Activated naive CD8-positive, alpha-beta T cell treated with anti-CD3 and anti-CD28 coated beads, Interleukin-2, amount 10 ng/mL, durations not matched to agents 7 days and 5 days (primary cell): ENCODE results near the gene TMEM141. TPM values are rescaled to one million over a fixed set of nuclear protein-coding genes. Genes with fewer than 3 reads are reported as not detected.
"Not testable (repeated sequence)": the region's sequence is repeated elsewhere in the genome, so short reads cannot be mapped to it uniquely, and the experiment has no call there.

ENCODE experiments used
- ATAC-seq: fragments of 150-1000 bp; cut with Tn5 transposase; one replicate; pipeline ENCODE4 v1.10.0; 2021; ENCODE audit warnings: low read depth, moderate library complexity
- POLR2A ChIA-PET: fragments of 350-600 bp; sonication (Branson Sonifier 250); formaldehyde crosslinking; loops from one replicate; lab custom pipeline; 2021; ENCODE audit warnings: antibody characterized with exemption; lab: Charles Lee
- DNase-seq: peaks from one replicate; pipeline ENCODE4 v3.0.0; 2021
- H3K27ac Mint-ChIP-seq: one replicate; pipeline ENCODE4 v1.8.0; 2022; ENCODE audit warnings: mild to moderate bottlenecking, mixed read lengths
- H3K27me3 Mint-ChIP-seq: one replicate; pipeline ENCODE4 v1.8.0; 2022; ENCODE audit warnings: mild to moderate bottlenecking, moderate library complexity, mixed read lengths
- H3K36me3 Mint-ChIP-seq: one replicate; pipeline ENCODE4 v1.8.0; 2021; ENCODE audit warnings: mild to moderate bottlenecking, mixed read lengths
- H3K4me1 Mint-ChIP-seq: one replicate; pipeline ENCODE4 v1.8.0; 2021; ENCODE audit warnings: mixed read lengths
- H3K4me3 Mint-ChIP-seq: one replicate; pipeline ENCODE4 v1.8.0; 2022; ENCODE audit warnings: mild to moderate bottlenecking, moderate library complexity, mixed read lengths
- H3K9me3 Mint-ChIP-seq: one replicate; pipeline ENCODE4 v1.8.0; 2021; ENCODE audit warnings: mixed read lengths
- total RNA-seq, 2 experiments: library from RNA; stranded (reverse); gene quantifications; one replicate each; pipeline ENCODE4 v1.2.3, GENCODE V29; 2021

Gene TMEM141
- total RNA-seq, 2 experiments from 2014 or later = 37.5 to 43.6 TPM

GRCh38 chr9:136835932-136836904 is 45.1 kb downstream of the TMEM141 start:
- no peaks in the 10 kb centered on the region for H3K4me1 Mint-ChIP-seq
- POLR2A ChIA-PET = interaction anchor here (0.5 kb wide), 1 partner anchor 130 kb away, joined by 4 read pairs; no protein-coding TSS in a partner anchor

DNA sequence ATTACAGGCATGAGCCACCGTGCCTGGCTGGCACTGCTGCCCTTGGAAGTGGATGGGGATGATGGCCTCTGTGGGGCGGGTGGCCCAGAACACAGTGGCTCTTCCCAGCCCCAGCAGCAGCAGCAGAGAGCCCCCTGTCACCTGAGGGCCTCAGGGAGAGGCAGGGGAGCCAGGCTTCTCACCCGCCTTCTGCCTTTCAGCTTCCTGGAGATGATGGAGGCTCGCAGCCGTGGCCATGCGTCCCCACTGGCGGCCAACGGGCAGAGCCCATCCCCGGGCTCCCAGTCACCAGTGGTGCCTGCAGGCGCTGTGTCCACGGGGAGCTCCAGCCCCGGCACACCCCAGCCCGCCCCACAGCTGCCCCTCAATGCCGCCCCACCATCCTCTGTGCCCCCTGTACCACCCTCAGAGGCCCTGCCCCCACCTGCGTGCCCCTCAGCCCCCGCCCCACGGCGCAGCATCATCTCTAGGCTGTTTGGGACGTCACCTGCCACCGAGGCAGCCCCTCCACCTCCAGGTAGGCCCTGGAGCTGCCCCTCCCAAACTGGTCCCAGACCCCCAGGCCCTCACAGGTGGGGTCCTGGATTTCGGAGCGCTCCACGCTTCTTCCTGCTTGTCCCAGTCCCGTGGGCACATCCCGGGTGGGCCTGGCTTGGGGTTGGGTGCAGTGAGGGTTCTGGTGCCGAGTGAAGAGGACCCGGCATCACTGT is 46.2 kb downstream of the TMEM141 start:
- H3K27ac Mint-ChIP-seq = no peak overlapping the region
- H3K36me3 Mint-ChIP-seq = peaks cover 2% of the 10 kb centered on the region
- no peaks in the 10 kb centered on the region for H3K27me3 Mint-ChIP-seq
- H3K4me3 Mint-ChIP-seq = no peak overlapping the region
- ATAC-seq (no peak), DNase-seq (no peak)
- POLR2A ChIA-PET = no interaction called here
- no peaks in the 10 kb centered on the region for H3K9me3 Mint-ChIP-seq
- peaks cover 2% of the 10 kb centered on the region for H3K4me1 Mint-ChIP-seq

More at GRCh38 chr9:136835932-136836904, 45.1 kb downstream of the TMEM141 start:
- H3K4me3 Mint-ChIP-seq = no peak overlapping the region
- ATAC-seq (no peak), DNase-seq (no peak)
- H3K9me3 Mint-ChIP-seq = no peaks in the 10 kb centered on the region
- H3K27me3 Mint-ChIP-seq = no peaks in the 10 kb centered on the region
- peaks cover 2% of the 10 kb centered on the region for H3K36me3 Mint-ChIP-seq
- H3K27ac Mint-ChIP-seq = no peak overlapping the region

- H3K27me3 Mint-ChIP-seq, H3K4me1 Mint-ChIP-seq, H3K9me3 Mint-ChIP-seq, DNase-seq, ATAC-seq, H3K4me3 Mint-ChIP-seq, H3K27ac Mint-ChIP-seq, POLR2A ChIA-PET, H3K36me3 Mint-ChIP-seq: not testable (repeated sequence)
Observed at GRCh38 chr9:136837856-136838277, 46.7 kb downstream of the TMEM141 start.

DNA sequence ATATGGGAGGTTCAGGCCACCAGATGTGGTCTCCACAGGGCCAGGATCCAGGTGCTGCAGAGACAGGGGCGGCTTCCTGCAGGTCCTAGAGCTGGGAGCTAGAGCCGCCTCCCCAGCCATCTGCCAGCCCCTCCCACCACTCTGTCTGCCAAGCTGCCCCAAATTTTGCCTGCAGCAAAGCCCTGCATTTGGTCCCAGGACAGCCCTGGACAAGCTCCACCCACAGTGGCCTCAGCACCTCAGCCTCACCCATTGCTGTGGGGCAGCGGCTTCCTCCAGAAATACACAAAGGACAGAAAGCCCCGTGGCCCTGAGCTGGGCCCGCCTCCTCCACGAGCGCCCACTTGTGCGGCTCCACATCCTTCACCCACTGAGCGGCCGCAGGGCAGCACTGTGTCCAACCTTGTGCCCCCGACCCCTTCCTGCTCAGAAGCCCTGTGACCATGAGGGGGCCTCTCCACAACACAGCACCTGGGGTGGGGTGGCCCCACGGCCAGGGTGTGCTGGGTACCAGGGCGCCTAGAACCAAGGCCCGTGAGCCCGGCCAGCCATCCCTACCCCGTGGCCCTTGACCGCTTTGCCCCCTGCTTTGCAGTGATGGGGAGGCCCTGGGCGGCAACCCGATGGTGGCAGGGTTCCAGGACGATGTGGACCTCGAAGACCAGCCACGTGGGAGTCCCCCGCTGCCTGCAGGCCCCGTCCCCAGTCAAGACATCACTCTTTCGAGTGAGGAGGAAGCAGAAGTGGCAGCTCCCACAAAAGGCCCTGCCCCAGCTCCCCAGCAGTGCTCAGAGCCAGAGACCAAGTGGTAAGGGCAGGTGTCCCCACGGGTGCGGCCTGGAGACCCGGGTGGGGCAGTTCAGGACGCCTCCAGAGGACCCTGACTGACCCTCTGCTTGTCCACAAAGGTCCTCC is 47.4 kb downstream of the TMEM141 start:
- ATAC-seq (no peak), DNase-seq (no peak)
- Mint-ChIP-seq H3K27me3 (no peaks in the 10 kb centered on the region), H3K27ac (no peak overlapping the region), H3K4me3 (no peak overlapping the region), H3K9me3 (no peaks in the 10 kb centered on the region), H3K36me3 (peaks cover 2% of the 10 kb centered on the region), H3K4me1 (peaks cover 4% of the 10 kb centered on the region)
- POLR2A ChIA-PET = interaction anchor here (0.6 kb wide), 1 partner anchor 20 kb away, joined by 3 read pairs; no protein-coding TSS in a partner anchor

DNA sequence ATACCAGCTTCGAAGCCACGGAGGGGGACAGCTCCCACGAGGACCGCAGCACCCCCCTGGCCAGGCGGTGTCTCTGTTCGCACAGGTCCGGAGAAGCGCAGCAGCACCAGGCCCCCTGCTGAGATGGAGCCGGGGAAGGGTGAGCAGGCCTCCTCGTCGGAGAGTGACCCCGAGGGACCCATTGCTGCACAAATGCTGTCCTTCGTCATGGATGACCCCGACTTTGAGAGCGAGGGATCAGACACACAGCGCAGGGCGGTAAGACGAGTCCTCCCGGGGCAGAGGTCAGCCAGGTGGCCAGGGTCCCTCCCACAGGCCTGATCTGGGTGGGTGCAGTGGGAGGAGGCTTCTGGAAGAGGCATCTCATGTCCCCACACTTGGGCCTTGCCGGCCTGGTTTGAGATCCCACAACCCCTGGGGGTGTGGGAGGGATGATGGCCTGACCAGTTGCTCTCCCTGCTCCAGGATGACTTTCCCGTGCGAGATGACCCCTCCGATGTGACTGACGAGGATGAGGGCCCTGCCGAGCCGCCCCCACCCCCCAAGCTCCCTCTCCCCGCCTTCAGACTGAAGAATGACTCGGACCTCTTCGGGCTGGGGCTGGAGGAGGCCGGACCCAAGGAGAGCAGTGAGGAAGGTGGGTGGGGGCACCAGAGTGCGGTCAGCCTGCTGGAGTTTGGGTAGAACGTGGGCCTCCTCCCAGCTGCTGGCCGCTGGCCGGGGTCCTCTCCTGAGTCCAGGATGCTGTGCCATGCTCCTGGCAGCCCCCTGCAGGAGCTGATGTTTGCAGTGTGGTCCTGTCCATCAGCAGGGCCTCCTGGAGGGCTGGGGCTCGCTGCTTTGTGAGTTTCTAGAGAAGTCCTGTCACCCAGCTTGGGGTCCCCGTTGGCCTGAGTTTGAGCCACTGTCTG is 48.3 kb downstream of the TMEM141 start:
- ATAC-seq (no peak), DNase-seq (no peak)
- no peaks in the 10 kb centered on the region for H3K9me3 Mint-ChIP-seq
- peaks cover 4% of the 10 kb centered on the region for H3K4me1 Mint-ChIP-seq
- H3K27me3 Mint-ChIP-seq = no peaks in the 10 kb centered on the region
- H3K27ac Mint-ChIP-seq = peak overlapping the region; percentile 27
- H3K36me3 Mint-ChIP-seq = peaks cover 2% of the 10 kb centered on the region
- no peak overlapping the region for H3K4me3 Mint-ChIP-seq
- POLR2A ChIA-PET = no interaction called here

DNA sequence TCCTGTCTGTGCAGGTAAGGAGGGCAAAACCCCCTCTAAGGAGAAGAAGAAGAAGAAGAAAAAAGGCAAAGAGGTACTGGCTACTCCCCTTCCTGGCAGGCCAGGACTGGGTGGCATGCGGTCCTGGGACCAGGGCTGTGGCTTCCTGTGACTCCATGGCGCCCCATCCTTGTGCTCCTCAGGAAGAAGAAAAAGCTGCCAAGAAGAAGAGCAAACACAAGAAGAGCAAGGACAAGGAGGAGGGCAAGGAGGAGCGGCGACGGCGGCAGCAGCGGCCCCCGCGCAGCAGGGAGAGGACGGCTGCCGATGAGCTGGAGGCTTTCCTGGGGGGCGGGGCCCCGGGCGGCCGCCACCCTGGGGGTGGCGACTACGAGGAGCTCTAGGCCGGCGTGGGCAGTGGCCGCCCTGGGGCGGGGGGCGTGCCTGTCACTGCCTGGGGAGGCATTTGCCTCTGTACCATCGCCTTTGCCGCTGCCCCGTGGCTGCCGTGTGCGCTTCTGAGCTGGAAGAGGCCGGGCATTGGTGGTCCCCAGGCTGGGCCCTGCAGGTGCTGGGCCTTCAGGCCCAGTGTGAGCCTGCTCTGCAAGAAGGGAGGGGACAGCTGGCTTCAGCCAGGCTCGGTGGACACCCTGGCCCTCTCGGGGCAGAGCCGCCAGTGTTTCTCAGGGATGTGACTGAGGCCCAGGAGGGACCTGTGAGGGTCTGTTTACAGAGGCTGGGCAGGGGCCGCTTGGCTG is 49.2 kb downstream of the TMEM141 start:
- Mint-ChIP-seq H3K9me3 (no peaks in the 10 kb centered on the region), H3K4me3 (no peak overlapping the region), H3K27ac (peak overlapping the region; percentile 27), H3K4me1 (peaks cover 4% of the 10 kb centered on the region), H3K36me3 (peaks cover 2% of the 10 kb centered on the region), H3K27me3 (peaks cover 2% of the 10 kb centered on the region)
- POLR2A ChIA-PET = no interaction called here
- ATAC-seq (no peak), DNase-seq (no peak)

GRCh38 chr9:136840877-136841645 is 49.9 kb downstream of the TMEM141 start:
- DNase-seq (no peak), ATAC-seq (no peak)
- H3K4me1 Mint-ChIP-seq = peaks cover 4% of the 10 kb centered on the region
- H3K36me3 Mint-ChIP-seq = peaks cover 2% of the 10 kb centered on the region
- POLR2A ChIA-PET = interaction anchor here (1.0 to 2.2 kb wide), 3 partner anchors 41 to 103 kb away, joined by 3 to 10 read pairs (median 5); partner anchors contain the start of gene FBXW5
- H3K9me3 Mint-ChIP-seq = no peaks in the 10 kb centered on the region
- H3K27ac Mint-ChIP-seq = no peak overlapping the region
- peaks cover 3% of the 10 kb centered on the region for H3K27me3 Mint-ChIP-seq
- H3K4me3 Mint-ChIP-seq = no peak overlapping the region

DNA sequence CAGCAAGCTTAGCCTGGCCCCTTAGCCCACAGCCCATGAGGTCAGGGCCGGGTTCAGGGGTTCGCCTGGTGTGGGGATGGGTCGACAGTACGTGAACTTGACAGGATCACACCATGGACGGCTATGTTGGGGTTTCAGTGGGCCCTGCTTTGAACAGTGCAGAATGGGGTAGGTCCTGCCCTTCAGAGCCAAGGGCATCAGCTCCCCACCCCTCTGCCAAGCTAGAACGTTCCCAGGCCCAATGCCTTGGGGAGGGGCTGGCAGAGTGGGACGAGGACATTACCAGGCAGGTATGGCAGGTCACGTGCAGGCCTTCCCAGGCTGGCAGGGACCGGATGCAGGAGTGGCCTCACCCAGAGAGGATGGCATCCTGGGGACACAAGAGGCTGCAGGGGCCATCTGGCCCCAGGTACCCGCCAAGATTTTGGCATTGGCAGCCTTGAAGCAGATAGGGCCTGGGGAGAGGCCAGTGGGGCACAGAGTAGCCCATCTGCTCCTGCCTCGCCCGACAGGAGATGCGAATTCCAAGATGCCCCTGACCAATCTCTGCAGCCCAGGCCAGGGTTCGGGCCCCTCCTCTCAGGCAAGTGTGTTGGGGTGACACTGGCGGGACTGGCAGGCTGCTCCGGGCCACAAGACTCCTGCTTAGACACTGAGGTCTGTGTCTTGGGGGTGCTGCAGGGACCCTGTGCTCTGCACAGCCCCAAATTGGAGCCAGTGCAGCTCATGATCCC is 50.7 kb downstream of the TMEM141 start:
- Mint-ChIP-seq H3K4me3 (peak overlapping the region; percentile 85), H3K27ac (peak overlapping the region; percentile 76)
- H3K36me3 Mint-ChIP-seq, ATAC-seq, H3K27me3 Mint-ChIP-seq, H3K4me1 Mint-ChIP-seq, H3K9me3 Mint-ChIP-seq, DNase-seq: not testable (repeated sequence)
- POLR2A ChIA-PET = interaction anchor here (0.7 to 3.0 kb wide), 8 partner anchors 19 to 150 kb away, joined by 3 to 12 read pairs (median 4); partner anchors contain the start of genes EDF1, FBXW5, PAXX and RABL6

- H3K9me3 Mint-ChIP-seq, H3K4me1 Mint-ChIP-seq, H3K27me3 Mint-ChIP-seq, H3K36me3 Mint-ChIP-seq: not testable (repeated sequence)
- ATAC-seq (peak; percentile 86), DNase-seq (peak; percentile 89)
- H3K4me3 Mint-ChIP-seq = peak within 1 kb of the TSS; percentile 85
- peak within 1 kb of the TSS; percentile 76 for H3K27ac Mint-ChIP-seq
- POLR2A ChIA-PET = interaction anchor here (0.6 to 3.0 kb wide), 10 partner anchors 19 to 149 kb away, joined by 3 to 12 read pairs (median 3); partner anchors contain the start of genes EDF1, FBXW5, PAXX and RABL6
Observed at GRCh38 chr9:136842380-136842948, 51.3 kb downstream of the TMEM141 start, which contains the start of gene AJM1. Gene AJM1 (plus strand): TSS chr9:136842478. CDS start chr9:136844415, 1,937 bp downstream.
